ENCODE results near the gene SETD9.
A peak's percentile ranks its signal among the peaks of the same experiment; 100 is the strongest.

Gene SETD9, protein sequence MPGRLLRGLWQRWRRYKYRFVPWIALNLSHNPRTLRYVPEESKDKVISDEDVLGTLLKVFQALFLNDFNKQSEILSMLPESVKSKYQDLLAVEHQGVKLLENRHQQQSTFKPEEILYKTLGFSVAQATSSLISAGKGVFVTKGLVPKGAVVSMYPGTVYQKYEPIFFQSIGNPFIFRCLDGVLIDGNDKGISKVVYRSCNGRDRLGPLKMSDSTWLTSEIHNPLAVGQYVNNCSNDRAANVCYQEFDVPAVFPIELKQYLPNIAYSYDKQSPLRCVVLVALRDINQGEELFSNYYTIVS

DNA sequence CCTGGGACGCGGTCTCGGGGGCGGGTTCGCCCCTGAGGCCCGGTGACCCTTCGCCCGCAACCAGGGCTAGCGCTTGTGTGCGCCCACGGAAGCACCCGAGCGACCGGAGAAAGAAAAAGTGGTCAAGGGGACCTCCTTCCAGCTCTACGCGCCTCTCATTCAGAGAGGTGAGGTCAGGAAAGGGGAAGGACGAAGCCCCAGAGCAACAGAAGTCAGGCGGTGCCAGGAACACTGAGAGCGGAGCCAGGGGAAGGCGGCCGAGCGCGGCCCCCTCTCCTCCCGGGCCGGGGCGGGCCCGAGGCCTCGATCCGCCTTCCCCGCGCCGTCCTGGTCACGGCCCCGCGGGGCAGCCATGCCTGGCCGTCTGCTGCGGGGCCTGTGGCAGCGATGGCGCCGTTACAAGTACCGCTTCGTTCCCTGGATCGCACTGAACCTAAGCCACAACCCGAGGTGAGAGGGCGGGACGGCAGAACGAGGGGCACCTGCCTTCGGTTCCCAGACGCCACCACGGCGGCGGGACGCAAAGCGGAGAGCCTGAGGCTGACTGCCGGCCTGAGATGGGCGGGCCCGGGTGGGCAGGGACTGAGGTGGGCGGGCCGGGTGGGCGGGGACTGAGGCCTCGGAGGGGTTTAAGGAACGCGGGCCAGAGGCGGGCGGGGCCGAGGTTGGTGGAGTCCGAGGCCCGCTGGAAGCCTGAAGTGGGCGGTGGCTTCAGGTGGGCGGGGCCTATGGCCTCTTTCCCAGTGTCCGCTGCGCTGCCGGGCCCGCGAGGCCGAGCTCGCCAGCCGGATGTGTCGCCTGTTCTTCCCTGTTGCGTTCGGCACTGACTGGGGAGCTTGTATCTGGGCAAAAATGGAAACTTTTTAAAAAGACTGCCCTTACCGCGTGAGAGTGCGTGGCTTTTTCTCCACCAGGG lies at the start of gene SETD9:
TSS of gene SETD9 (plus strand) at position 303 of the 916 bp plus-strand sequence. CDS start at position 353, 50 bp downstream.
- DNase-seq = peak; percentile 50 to 82

DNA sequence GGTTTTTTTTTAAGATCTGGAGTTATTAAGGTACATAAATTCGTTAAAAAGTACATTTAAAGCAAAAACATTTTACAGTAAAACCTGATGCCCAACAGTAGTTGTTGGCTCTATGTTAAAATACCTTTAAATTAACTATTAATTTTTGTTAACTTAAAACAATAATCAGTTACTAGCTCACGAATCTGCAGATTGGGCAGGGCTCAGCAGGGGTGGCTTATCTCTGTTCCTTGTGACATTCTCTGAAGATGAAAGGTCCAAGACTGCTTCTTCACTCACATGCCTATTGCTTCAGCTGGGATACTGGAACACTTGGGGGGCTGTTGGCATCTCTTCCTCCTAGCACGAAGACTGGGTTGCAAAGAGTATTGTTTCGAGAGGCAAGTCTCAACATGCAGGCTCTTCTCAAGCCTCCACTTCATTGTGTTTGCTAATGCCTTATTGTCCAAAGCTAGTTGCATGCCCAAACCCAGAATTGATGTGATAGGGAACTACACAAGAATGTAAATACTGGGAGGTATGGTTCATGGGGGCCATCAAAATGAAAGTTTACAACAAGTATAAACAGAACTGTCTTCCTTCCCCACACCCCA lies 47.4 kb upstream of the SETD9 start:
- no peak for DNase-seq

GRCh38 chr5:56862909-56863308 lies 46.5 kb upstream of the SETD9 start:
- no peak for DNase-seq

- DNase-seq = no peak
Observed at GRCh38 chr5:56871777-56872176, 37.6 kb upstream of the SETD9 start.

DNA sequence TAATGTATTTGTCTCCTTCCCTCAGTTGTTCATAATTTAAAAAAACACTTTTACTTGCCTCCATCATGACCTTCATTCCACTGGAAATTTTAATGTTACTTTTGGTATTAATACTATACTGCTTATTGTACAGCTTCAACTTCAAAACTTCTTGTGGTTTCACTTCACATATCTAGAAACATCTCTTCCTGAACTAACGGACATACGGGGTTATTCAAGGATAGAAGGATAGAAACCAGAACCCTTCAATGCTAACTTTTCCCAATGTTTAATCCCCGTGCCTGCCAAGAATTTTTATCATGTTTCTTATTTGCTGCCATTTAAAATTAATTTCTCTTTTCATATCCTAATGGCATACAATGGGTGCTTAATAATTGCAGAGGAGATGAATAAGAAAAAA lies 36.3 kb upstream of the SETD9 start:
- no peak for DNase-seq

DNA sequence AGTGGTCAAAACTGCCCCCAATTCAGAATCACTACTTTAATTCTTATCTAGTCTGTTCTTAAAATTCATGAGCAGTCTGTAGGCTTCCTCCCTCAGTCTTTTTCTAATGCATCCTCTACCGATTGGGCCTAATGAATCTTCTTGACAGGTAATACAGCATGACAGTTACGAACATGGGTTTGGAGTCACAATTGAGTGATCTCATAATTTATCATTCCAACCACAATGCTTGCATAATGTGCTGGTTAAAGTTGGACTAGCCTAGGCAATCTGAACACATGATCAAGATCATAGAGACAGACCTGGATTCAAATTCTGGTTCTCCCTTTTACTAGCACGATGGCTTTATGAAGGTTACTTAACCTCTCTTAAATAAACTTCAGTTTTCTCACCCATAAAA lies 33.1 kb upstream of the SETD9 start:
- no peak for DNase-seq

DNA sequence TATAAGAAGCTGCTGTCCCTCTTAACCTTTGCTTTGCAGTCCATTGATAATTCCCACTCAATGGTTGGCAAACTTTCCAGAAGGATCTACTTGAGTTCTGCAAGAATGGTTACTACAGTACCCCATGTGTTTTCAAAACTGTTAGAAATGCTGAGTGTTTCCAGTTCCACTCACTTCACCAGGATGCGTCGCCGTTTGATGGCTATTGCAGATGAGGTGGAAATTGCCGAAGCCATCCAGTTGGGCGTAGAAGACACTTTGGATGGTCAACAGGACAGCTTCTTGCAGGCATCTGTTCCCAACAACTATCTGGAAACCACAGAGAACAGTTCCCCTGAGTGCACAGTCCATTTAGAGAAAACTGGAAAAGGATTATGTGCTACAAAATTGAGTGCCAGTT lies 27.8 kb upstream of the SETD9 start:
- DNase-seq = no peak

GRCh38 chr5:56893251-56893951 lies 16.0 kb upstream of the SETD9 start:
- no peak for DNase-seq

DNA sequence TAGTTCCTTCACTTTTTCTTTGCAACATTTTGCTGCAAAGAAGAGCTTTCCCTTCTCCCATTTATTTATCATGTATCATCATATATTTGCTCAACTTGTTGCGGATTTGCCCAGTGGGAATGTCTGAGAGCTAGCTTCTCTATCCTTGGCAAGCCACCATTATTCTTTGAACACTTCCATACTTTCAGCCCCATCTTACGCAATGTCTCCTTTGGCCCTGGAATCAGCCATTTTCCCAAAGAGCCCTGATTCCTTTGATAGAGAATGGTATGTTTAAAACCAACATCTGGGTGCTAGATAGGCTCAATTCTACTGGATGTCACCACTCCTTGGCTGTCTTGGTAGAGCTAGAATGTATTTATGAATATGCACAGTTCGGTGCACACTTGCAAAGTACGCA lies 12.6 kb upstream of the SETD9 start:
- DNase-seq = no peak

DNA sequence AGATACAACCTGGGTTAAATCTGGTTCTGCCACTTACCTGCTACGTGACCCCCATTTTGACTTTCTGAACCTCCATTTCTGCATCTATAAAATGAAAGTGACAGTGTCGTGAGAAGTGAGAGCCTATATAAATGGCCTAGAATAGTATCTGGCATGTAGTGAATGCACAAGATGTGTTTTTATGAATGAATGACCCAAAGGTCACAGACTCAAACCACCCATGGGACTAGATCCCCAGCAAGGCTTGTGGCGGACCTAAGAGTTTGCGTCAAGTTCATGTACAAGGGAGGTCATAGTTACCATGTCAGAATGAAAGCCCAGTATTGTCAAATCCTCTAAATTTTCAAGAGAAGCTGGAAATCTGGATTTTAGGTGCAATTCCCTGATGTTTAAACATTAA lies 11.2 kb upstream of the SETD9 start:
- no peak for DNase-seq

DNA sequence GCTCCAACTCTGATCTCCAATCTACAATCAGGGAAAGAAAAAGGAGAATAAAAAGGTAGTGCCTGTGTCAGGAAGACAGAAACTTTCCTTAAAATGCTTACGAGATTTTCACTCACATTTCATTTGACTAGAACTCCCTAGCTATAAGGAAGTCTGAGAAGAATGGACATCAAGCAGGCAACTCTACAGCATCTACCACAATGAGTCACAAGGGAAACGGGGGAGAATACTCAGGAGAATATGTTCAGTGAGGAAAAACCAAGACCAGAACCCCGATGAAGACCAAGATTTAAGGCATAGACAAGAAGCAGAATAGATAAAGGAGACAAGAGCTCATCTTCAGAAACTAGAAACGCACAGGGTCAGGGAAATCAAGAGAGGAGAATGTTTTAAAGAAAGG lies 9.0 kb upstream of the SETD9 start:
- DNase-seq = no peak

DNA sequence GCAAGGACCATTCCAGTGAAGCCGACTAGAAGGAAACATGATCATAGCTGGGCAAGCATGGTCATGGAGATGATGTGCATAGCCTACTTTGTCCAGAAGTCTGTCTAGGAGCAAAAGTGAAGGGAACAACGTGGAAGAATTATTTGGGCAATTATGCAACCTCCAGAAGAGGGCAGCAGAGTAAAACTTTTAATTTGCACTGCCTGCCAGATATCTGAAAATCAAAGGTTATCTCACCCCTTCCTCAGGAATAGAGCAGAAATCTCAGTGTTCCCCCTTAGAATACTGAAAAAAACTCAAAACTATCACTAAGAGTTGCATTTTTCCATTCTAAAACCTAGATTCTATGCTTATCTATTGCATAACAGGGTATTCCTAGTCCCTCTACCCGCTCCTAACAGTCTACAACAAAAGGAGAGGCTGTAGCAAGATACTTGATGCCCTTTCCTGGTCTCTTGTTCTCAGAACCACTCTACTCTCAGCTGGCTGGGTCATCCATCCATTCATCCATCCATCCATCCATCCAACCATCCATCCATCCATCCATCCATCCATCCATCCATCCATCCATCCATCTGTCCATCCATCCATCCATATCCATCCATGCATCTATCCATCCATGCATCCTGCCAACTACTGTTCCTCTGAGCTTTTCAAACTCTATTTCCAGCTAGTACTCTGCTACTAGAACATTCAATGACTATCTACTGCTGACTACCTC lies 8.4 kb upstream of the SETD9 start:
- no peak for DNase-seq

GRCh38 chr5:56908942-56909293 lies 478 bp upstream of the SETD9 start:
- peak in 1 of 2 experiments; percentile 11 for DNase-seq

- DNase-seq = no peak
Observed at GRCh38 chr5:56910210-56910965, 992 bp downstream of the SETD9 start.

GRCh38 chr5:56913766-56914165 lies 4.4 kb downstream of the SETD9 start:
- DNase-seq = no peak

- no peak for DNase-seq
Observed at GRCh38 chr5:56914678-56915077, 5.3 kb downstream of the SETD9 start.

DNA sequence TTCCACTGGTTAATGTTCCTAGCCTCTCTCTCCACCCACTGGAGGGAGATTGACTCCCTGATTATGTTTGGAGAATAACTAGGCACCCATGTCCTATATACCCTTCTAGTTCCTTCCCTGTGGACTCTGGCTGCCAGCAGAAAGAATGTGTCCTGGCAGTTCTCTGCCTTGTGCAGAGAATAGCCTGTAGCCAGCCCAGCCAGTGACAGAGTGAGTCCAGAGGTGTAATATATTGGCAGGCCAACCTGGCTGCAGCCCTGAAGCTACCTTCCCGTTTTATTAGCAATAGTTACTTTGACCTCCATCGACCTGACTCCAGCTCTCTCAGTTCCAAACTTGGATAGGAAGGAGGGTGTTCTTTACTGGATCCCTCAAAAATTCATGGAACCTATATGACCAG lies 8.1 kb downstream of the SETD9 start:
- DNase-seq = no peak

DNA sequence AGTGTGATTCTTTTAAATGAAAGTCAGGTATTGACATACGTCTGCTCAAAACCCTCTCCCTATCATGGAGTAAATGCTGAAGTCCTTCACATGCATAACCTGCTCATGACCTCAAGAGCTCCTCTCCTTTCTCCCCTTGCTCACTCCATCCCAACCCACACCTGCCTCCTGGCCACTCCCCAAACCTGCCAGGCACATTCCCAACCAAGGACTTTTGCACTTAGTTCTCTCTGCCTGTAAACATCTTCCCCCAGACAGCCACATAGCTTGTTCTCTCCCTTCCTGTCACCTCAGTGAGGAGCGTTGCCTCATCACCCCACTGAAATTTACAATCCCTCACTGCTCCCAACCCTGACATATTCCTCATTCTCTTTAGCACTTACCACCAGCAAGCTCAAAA lies 8.7 kb downstream of the SETD9 start:
- DNase-seq = no peak

DNA sequence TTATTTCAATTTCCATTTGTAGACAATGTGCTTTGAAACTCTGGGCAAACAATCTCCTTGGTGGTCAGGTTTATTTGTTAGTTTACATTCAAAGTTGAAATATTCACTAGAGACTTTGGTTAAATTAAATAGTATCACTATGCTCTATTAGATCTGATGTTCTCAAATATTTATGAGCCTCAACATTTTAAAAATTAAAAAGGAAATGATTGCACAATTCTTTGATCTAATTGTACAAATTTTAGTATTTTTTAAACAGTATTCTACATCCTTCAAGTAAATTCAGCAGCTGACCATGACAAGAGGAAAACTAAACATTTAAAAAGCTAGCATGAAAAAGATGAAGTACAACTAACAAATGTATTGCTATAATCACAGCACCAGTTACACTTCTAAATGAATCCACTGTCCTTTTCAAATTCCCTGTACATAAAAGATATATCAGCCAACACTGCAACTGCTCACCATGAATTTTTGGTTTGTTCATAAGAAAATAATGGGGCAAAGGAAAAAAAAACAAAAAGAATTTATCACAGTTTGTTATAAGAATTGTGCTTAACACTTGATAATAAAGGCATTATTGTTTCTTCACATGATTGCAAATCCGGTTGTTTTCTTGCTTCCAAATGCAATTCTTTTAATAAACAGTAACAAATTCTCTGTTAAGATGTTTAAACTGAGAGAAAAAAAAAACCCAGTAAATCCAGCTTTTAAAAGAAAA lies 10.7 kb downstream of the SETD9 start:
- no peak for DNase-seq

DNA sequence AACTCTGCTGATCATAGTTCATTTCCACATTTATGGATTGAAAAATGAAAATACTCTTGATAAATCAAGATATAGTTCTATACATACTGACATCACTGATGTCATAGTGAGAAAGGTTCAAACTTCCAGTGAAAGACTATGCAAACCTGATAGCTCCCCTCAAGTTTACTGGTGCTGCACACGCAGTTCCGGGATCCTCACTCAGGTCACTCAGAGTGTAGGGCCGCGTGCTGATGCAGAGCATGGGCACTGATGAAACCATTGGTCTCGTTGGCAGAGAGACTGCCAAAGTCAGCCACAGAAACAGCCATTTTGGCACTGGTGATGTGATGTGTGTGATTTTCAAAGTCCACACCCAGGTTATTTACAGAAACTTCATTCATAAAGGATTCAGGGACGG lies 13.5 kb downstream of the SETD9 start:
- no peak for DNase-seq

- no peak for DNase-seq
Observed at GRCh38 chr5:56934325-56934724, 24.9 kb downstream of the SETD9 start.

All from cerebellar nuclear complex (tissue), 1 donor.